MCF 10A (cell line): ENCODE results near the gene METTL15. TPM values are rescaled to one million over a fixed set of nuclear protein-coding genes. Genes with fewer than 3 reads are reported as not detected.
"Not testable (repeated sequence)": the region's sequence is repeated elsewhere in the genome, so short reads cannot be mapped to it uniquely, and the experiment has no call there.

ENCODE experiments used
- BruUV-seq: library from RNA; stranded (reverse); fragments of 400-500 nt; replicated peaks from 2 replicates; lab custom pipeline; 2021; lab: Mats Ljungman, UMichigan
- CTCF ChIA-PET: fragments of 300-600 bp; sonication (Branson Sonifier 250); formaldehyde crosslinking; extraction: SDS; loops from one replicate; lab custom pipeline; 2021; ENCODE audit warnings: antibody characterized with exemption, inconsistent platforms; lab: Yijun Ruan, JAX
- POLR2A ChIA-PET: fragments of 300-600, 350-650 bp; sonication (Branson Sonifier 250); formaldehyde crosslinking; extraction: SDS; loops from one replicate; lab custom pipeline; 2020; ENCODE audit warnings: antibody characterized with exemption, inconsistent platforms; lab: Yijun Ruan, JAX
- DNase-seq: peaks from one replicate; pipeline ENCODE4 v3.0.0-alpha.2; 2018; ENCODE audit not compliant: unreplicated experiment
- H3K27ac Mint-ChIP-seq: one replicate; pipeline ENCODE4 v1.8.0; 2022; ENCODE audit warnings: mild to moderate bottlenecking, low read depth, mixed read lengths; ENCODE audit not compliant: unreplicated experiment
- H3K27me3 Mint-ChIP-seq: one replicate; pipeline ENCODE4 v1.8.0; 2022; ENCODE audit warnings: mixed read lengths; ENCODE audit not compliant: insufficient read depth, unreplicated experiment
- H3K36me3 Mint-ChIP-seq: one replicate; pipeline ENCODE4 v1.8.0; 2022; ENCODE audit warnings: mild to moderate bottlenecking, moderate library complexity, mixed read lengths; ENCODE audit not compliant: insufficient read depth, unreplicated experiment
- H3K4me1 Mint-ChIP-seq: one replicate; pipeline ENCODE4 v1.8.0; 2022; ENCODE audit warnings: mixed read lengths; ENCODE audit not compliant: insufficient read depth, unreplicated experiment
- H3K4me3 Mint-ChIP-seq: one replicate; pipeline ENCODE4 v1.8.0; 2022; ENCODE audit warnings: mild to moderate bottlenecking, moderate library complexity, mixed read lengths; ENCODE audit not compliant: unreplicated experiment
- H3K9me3 Mint-ChIP-seq: one replicate; pipeline ENCODE4 v1.8.0; 2022; ENCODE audit warnings: mixed read lengths; ENCODE audit not compliant: unreplicated experiment
- CTCF ChIP-seq: fragments of 200-600 bp; IDR thresholded peaks from one replicate; pipeline ENCODE4 v1.8.0; 2022; ENCODE audit warnings: antibody characterized with exemption, mild to moderate bottlenecking; ENCODE audit not compliant: unreplicated experiment
- intact Hi-C: fragments of 100-400 bp; cut with micrococcal nuclease; formaldehyde crosslinking; loops from 2 replicates; pipeline ENCODE4 v1.14.1; 2022
- total RNA-seq: library from RNA; stranded (reverse); gene quantifications from 2 replicates; pipeline ENCODE4 v1.2.3, GENCODE V29; 2022

Gene METTL15
- total RNA-seq, 1 experiment from 2014 or later = 16.8 TPM

- POLR2A ChIA-PET = interaction anchor here (0.6 kb wide), 1 partner anchor 64 kb away, joined by 3 read pairs; no protein-coding TSS in a partner anchor
- no peak for TF ChIP-seq CTCF
- H3K4me1 Mint-ChIP-seq = no peaks in the 10 kb centered on the region
- H3K27ac Mint-ChIP-seq = no peak overlapping the region
- no TSS peak for BruUV-seq
- H3K4me3 Mint-ChIP-seq = no peak overlapping the region
- no peak for DNase-seq
- intact Hi-C loops = no loop called here
- H3K27me3 Mint-ChIP-seq = no peaks in the 10 kb centered on the region
- peaks cover 10% of the 10 kb centered on the region for H3K36me3 Mint-ChIP-seq
- H3K9me3 Mint-ChIP-seq = no peaks in the 10 kb centered on the region
- CTCF ChIA-PET = no interaction called here
These were observed 215.4 kb downstream of the METTL15 start for GRCh38 chr11:28323621-28324020.

- H3K4me1 Mint-ChIP-seq, H3K27me3 Mint-ChIP-seq, H3K9me3 Mint-ChIP-seq, intact Hi-C loops, H3K4me3 Mint-ChIP-seq, DNase-seq, H3K27ac Mint-ChIP-seq, CTCF ChIA-PET, H3K36me3 Mint-ChIP-seq, POLR2A ChIA-PET: not testable (repeated sequence)
- BruUV-seq = TSS peak; percentile 12
These were observed 224.2 kb downstream of the METTL15 start for GRCh38 chr11:28332393-28332792.

- TF ChIP-seq CTCF = no peak
- intact Hi-C loops = no loop called here
- ChIA-PET POLR2A (no interaction called here), CTCF (interaction anchor here (0.5 to 0.6 kb wide), 2 partner anchors 340 to 492 kb away, joined by 3 to 4 read pairs; no protein-coding TSS in a partner anchor)
- Mint-ChIP-seq H3K4me3 (no peak overlapping the region), H3K4me1 (peaks cover 1% of the 10 kb centered on the region), H3K27ac (no peak overlapping the region), H3K36me3 (peaks cover 7% of the 10 kb centered on the region), H3K27me3 (no peaks in the 10 kb centered on the region), H3K9me3 (peaks cover 23% of the 10 kb centered on the region)
- no peak for DNase-seq
- BruUV-seq = no TSS peak
These were observed 229.5 kb downstream of the METTL15 start for GRCh38 chr11:28337701-28338100.

GRCh38 chr11:28338371-28338770, 230.2 kb downstream of the METTL15 start:
- no peak overlapping the region for H3K27ac Mint-ChIP-seq
- peaks cover 8% of the 10 kb centered on the region for H3K4me1 Mint-ChIP-seq
- H3K36me3 Mint-ChIP-seq = peaks cover 7% of the 10 kb centered on the region
- no TSS peak for BruUV-seq
- no peaks in the 10 kb centered on the region for H3K27me3 Mint-ChIP-seq
- CTCF ChIA-PET = interaction anchor here (0.5 to 1.3 kb wide), 2 partner anchors 492 to 637 kb away, joined by 3 to 4 read pairs; no protein-coding TSS in a partner anchor
- no peak overlapping the region for H3K4me3 Mint-ChIP-seq
- intact Hi-C loops = no loop called here
- peaks cover 23% of the 10 kb centered on the region for H3K9me3 Mint-ChIP-seq
- no peak for DNase-seq
- no peak for TF ChIP-seq CTCF
- POLR2A ChIA-PET = interaction anchor here (1.0 kb wide), 1 partner anchor 52 kb away, joined by 3 read pairs; no protein-coding TSS in a partner anchor
